Peyer's patch (tissue), 4 donors: ENCODE measurements around the gene PTPRK. TPM values are rescaled to one million over a fixed set of nuclear protein-coding genes. Genes with fewer than 3 reads are reported as not detected.
"Not testable (repeated sequence)": the region's sequence is repeated elsewhere in the genome, so short reads cannot be mapped to it uniquely, and the experiment has no call there.

Experiments used
- DNase-seq, 3 donors: peaks; one replicate each; pipeline ENCODE4 v3.0.0-alpha.2; 2017 to 2019
- H3K27ac ChIP-seq, 4 donors: fragments of 200-600 bp; sonication (generic); one replicate each; pipeline ENCODE4 v1.5.1; 2016 to 2019
- H3K27me3 ChIP-seq, 2 donors: fragments of 200-600 bp; sonication (generic); one replicate each; pipeline ENCODE4 v1.5.1; 2019
- H3K36me3 ChIP-seq, 3 donors: fragments of 200-600 bp; sonication (generic); one replicate each; pipeline ENCODE4 v1.5.1; 2016 to 2019
- H3K4me1 ChIP-seq, 4 donors: fragments of 200-600 bp; sonication (generic); one replicate each; pipeline ENCODE4 v1.5.1; 2016 to 2019
- H3K4me3 ChIP-seq, 4 donors: fragments of 200-600 bp; sonication (generic); 1 replicate in 3 of 4; 2 replicates in 1 of 4; pipeline ENCODE4 v1.5.1; 2016 to 2019; ENCODE audit warnings: mild to moderate bottlenecking in 1 of 4
- H3K9me3 ChIP-seq, 4 donors: fragments of 200-600 bp; sonication (generic); one replicate each; pipeline ENCODE4 v1.5.1; 2016 to 2019; ENCODE audit warnings: mild to moderate bottlenecking in 1 of 4
- CTCF ChIP-seq, 6 experiments: fragments of 450-650 bp in 4 of 6; fragments of 200-600 bp in 2 of 6; sonication (generic) in 1 of 6; IDR thresholded peaks; one replicate each; pipeline ENCODE4 v1.5.1; 2017 to 2019; ENCODE audit warnings: antibody characterized with exemption in 6 of 6, mild to moderate bottlenecking in 3 of 6, moderate library complexity in 1 of 6
- POLR2A ChIP-seq, 2 donors: fragments of 450-650 bp; IDR thresholded peaks; one replicate each; pipeline ENCODE4 v1.5.1; 2017; ENCODE audit warnings: antibody characterized with exemption in 2 of 2, mild to moderate bottlenecking in 2 of 2, moderate library complexity in 2 of 2
- total RNA-seq, 4 donors: library from RNA; depleted of rRNA; stranded (reverse); fragments of >200 nt; gene quantifications; one replicate each; pipeline ENCODE4 v1.1.0, GENCODE V29; 2016

PTPRK gene
- total RNA-seq, 4 donors from 2014 or later, result 109 to 192 (median 153) TPM

- H3K4me1 ChIP-seq, result no peaks in the 10 kb centered on the region
- no peak overlapping the region for H3K27ac ChIP-seq
- no peaks in the 10 kb centered on the region for H3K27me3 ChIP-seq
- TF ChIP-seq CTCF (IDR thresholded peaks at IDR 0.05) (no peak), POLR2A (IDR thresholded peaks at IDR 0.05) (no peak)
- H3K4me3 ChIP-seq, result no peak overlapping the region
- H3K9me3 ChIP-seq, result peaks cover 0 to under 1% (median 0%) of the 10 kb centered on the region in 4 donors
- DNase-seq, result no peak
- no peaks in the 10 kb centered on the region for H3K36me3 ChIP-seq
These were observed 582.7 kb downstream of the PTPRK start for GRCh38 chr6:127937747-127938146.

- Histone ChIP-seq H3K9me3 (peaks cover 0 to 4% (median 0%) of the 10 kb centered on the region in 4 donors), H3K27ac (no peak overlapping the region), H3K4me3 (no peak overlapping the region), H3K4me1 (no peaks in the 10 kb centered on the region), H3K36me3 (no peaks in the 10 kb centered on the region), H3K27me3 (no peaks in the 10 kb centered on the region)
- TF ChIP-seq CTCF (IDR thresholded peaks at IDR 0.05) (no peak), POLR2A (IDR thresholded peaks at IDR 0.05) (no peak)
- DNase-seq, result no peak
These were observed 583.3 kb downstream of the PTPRK start for GRCh38 chr6:127937102-127937501.

GRCh38 chr6:127934956-127935355, 585.4 kb downstream of the PTPRK start:
- DNase-seq, result no peak
- Histone ChIP-seq H3K4me3 (no peak overlapping the region), H3K4me1 (no peaks in the 10 kb centered on the region), H3K27me3 (no peaks in the 10 kb centered on the region), H3K36me3 (no peaks in the 10 kb centered on the region), H3K9me3 (peaks cover 0 to 4% (median 0%) of the 10 kb centered on the region in 4 donors), H3K27ac (peak overlapping the region; percentile 12 to 39 (median 29))
- no peak for TF ChIP-seq POLR2A (IDR thresholded peaks at IDR 0.05)

GRCh38 chr6:127933852-127934840, 586.3 kb downstream of the PTPRK start:
- H3K27ac ChIP-seq, result peak overlapping the region; percentile 12 to 39 (median 37)

GRCh38 chr6:127933137-127933536, 587.3 kb downstream of the PTPRK start:
- no peak for TF ChIP-seq CTCF (IDR thresholded peaks at IDR 0.05)
- TF ChIP-seq POLR2A (IDR thresholded peaks at IDR 0.05), result no peak
- peaks cover 0 to 4% (median 0%) of the 10 kb centered on the region in 4 donors for H3K9me3 ChIP-seq
- H3K27ac ChIP-seq, result no peak overlapping the region
- H3K36me3 ChIP-seq, result no peaks in the 10 kb centered on the region
- H3K27me3 ChIP-seq, result no peaks in the 10 kb centered on the region
- no peak overlapping the region for H3K4me3 ChIP-seq
- no peak for DNase-seq
- H3K4me1 ChIP-seq, result no peaks in the 10 kb centered on the region

More at GRCh38 chr6:127933852-127934840, 586.3 kb downstream of the PTPRK start:
- peak in 1 of 3 donors; percentile 53 for DNase-seq
- no peaks in the 10 kb centered on the region for H3K36me3 ChIP-seq
- H3K27me3 ChIP-seq, result no peaks in the 10 kb centered on the region
- no peak for TF ChIP-seq POLR2A (IDR thresholded peaks at IDR 0.05)
- no peak for TF ChIP-seq CTCF (IDR thresholded peaks at IDR 0.05)
- no peaks in the 10 kb centered on the region for H3K4me1 ChIP-seq
- peaks cover 0 to 4% (median 0%) of the 10 kb centered on the region in 4 donors for H3K9me3 ChIP-seq
- H3K4me3 ChIP-seq, result no peak overlapping the region

- Histone ChIP-seq H3K27me3 (no peaks in the 10 kb centered on the region), H3K27ac (no peak overlapping the region), H3K36me3 (no peaks in the 10 kb centered on the region), H3K4me3 (no peak overlapping the region), H3K4me1 (no peaks in the 10 kb centered on the region), H3K9me3 (peaks cover 0 to 4% (median 0%) of the 10 kb centered on the region in 4 donors)
- TF ChIP-seq CTCF (IDR thresholded peaks at IDR 0.05) (no peak), POLR2A (IDR thresholded peaks at IDR 0.05) (no peak)
- no peak for DNase-seq
These were observed 587.7 kb downstream of the PTPRK start for GRCh38 chr6:127932708-127933107.

GRCh38 chr6:127926441-127926840, 594.0 kb downstream of the PTPRK start:
- H3K36me3 ChIP-seq, H3K9me3 ChIP-seq, H3K4me3 ChIP-seq, DNase-seq, H3K4me1 ChIP-seq, H3K27ac ChIP-seq, H3K27me3 ChIP-seq: not testable (repeated sequence)
